ENCODE data around the gene UBE2M.

DNA sequence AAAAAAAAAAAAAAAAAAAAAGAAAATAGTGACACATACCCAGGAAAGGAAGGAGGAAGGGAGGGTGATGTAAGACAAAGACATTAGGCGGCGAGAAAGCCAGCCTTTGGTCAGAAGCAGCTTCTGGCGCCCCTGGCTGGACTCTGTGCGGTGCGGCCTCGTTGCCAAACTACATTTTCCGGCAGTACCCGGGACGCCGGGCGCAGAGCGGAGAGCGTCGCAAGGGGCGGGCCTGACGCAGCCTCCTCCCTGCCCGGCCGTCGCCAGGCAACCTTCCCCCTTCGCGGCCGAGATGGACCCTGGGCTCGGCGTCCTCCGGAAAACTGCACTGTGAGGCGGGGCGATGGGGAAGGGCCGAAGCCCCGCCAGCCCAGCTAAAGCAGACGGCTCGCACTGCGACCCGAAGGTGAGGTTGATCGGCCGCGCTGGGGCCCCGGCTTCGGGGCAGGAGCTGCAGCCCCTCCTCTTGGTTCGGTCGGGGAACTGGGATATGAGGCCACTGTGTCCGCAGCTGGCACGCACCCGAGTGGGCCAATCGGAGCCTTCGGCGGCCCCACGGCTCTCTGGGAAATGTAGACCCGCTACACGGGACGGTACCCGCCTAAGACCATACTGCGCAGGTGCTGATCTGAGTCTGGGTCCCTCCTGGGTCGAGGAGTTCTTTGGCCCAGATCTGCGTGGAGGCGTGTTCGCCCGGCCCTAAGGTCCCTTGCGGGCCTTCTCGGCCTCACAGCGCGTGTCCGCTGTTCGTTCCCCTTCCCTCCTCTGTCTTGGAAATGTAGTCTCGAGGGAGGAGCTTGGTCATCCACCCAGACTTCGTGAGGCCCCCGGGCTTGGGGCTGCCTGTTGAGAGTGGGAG lies 17.0 kb upstream of the UBE2M start:
- TF ChIP-seq, protein P1, sequence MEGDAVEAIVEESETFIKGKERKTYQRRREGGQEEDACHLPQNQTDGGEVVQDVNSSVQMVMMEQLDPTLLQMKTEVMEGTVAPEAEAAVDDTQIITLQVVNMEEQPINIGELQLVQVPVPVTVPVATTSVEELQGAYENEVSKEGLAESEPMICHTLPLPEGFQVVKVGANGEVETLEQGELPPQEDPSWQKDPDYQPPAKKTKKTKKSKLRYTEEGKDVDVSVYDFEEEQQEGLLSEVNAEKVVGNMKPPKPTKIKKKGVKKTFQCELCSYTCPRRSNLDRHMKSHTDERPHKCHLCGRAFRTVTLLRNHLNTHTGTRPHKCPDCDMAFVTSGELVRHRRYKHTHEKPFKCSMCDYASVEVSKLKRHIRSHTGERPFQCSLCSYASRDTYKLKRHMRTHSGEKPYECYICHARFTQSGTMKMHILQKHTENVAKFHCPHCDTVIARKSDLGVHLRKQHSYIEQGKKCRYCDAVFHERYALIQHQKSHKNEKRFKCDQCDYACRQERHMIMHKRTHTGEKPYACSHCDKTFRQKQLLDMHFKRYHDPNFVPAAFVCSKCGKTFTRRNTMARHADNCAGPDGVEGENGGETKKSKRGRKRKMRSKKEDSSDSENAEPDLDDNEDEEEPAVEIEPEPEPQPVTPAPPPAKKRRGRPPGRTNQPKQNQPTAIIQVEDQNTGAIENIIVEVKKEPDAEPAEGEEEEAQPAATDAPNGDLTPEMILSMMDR (conservative IDR thresholded peaks at IDR 0.05 in 1 of 2, IDR thresholded peaks at IDR 0.05 in 1 of 2; ENCODE audit: extremely low read depth in 1 of 2, insufficient read depth in 1 of 2, low read depth in 1 of 2, low read length in 2 of 2) = peak in 1 of 2 donors; percentile 17
- TF ChIP-seq EZH2 (IDR thresholded peaks at IDR 0.05; ENCODE audit: borderline replicate concordance, low read length) = no peak
